GM21786 (cell line): Measurements from ENCODE around the gene KCNJ10.

Source experiments
- ATAC-seq: cut with Tn5 transposase; IDR thresholded peaks from one replicate; pipeline ENCODE4 v1.9.1; 2021; ENCODE audit not compliant: unreplicated experiment

KCNJ10 gene

DNA sequence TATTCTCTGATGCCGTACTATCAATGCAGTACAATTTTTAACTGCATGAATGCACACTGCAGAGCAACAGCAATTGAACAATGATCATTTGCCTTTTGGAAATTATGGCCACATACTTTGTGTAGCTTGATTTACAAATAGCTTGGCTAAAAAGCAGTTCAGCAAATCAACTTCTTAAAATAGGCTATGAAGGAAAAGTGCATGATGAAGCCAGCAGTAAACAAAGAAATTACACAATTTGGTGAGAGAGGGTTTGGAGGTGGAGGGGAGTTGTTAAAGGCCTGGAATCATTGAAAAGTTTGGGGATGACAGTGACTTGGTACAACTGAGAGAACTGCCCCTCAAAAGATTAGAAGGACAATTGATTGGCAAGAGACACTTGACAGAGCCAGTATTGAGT lies 44.6 kb downstream of the KCNJ10 start:
- ATAC-seq, result no peak

DNA sequence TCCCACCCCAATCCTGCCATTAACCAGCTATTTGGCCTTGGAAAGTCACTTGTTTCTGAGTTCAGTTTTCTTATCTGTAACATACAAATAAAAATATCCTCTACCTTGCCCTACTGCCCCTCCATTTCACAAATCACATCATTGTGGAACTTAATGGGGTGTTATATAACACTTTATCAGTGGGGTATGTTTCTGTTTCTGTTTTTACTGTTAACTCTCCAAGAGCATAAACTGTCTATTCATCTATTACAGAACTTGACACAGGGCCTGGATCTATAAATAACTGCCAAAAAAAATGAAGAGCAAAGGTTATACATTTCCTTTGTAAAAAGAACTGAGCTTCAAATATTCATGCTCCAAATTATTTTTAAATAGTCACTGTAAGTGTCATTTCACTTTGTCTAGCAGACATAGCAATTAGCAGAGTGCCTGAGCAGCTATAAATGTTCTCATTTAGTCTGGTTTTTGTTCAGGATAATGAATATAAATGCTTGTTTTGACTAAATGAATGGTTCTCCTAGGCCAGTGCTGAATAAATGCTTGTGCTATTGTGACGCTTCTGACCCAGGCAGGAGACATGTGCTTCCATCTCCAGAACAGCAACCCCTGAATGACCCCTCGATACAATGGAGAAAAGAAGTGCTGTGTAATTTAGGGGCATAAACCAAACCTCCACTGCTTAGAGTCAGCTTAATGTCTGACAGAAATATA lies 45.6 kb downstream of the KCNJ10 start:
- ATAC-seq, result no peak

DNA sequence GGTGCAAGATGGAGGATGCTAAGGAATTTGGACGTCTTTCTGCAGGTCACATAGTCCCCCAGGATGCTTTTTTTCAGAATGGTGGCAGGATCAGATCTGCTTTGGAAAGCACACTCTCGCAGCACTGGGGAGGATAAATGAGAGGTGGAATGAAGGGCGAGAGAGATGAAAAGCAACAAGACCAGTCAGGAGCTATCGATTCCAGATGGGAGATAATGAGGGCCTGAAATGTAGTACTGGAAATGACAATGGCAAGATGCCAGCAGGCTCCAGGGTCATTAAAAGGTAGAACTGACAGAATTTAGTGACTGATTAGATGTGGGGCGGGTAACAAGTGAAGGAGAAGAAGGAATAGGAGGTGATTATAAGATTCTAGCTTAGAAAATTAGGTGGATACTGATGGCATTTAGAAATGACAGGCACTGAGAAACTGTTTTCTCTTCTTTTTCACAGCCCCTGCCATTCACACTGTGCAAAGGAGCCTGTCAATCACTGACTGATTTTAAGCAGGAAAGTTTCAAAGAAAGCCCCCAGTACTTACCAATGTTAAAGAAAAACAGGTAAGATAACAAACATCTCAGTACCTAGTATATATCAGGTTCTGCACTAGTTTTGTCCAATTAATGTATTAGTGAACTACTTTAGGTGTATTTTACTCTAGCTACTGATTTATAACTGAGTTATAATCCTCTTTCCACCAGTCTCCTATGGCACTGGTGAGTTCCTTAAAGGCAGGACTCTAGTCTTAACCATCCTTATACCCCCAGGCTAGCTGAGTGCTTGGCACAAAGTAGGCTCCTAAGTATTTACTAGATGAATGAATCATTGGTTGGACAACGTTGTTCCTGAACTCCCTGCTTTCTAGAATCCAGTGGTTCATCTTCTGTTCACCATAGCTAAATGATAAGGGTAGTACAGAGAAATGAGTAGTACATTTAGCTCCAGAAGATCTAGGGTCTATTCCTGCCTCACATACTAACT lies 47.3 kb downstream of the KCNJ10 start:
- no peak for ATAC-seq

DNA sequence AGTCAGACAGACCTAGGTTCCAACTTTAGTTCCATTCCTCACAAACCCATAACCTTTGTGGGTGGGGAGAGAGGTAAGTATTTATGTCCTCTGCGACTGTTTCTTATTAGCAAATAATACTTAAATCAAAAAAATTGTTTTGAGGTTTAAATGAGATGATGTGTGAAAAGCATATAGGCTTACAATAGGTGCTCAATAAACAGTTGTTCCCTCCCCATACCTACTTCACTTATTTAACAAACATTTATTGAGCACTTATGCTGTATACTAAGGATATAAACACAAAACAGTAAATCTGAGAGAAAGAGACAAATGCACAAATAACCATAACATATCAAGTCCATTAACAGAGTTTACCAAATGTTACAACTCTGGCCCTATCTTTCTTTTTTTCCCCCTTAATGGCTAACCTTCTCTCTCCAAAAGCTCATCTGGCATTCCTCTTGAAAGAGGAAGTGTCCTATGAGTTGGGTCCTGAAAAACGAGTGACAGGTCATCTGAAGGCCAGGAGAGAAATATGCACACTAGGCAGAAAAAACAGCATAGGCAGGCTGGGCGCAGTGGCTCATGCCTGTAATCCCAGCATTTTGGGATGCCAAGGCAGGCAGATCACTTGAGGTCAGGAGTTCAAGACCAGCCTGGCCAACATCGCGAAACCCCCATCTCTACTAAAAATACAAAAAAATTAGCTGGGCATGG lies 48.4 kb downstream of the KCNJ10 start:
- ATAC-seq, result no peak

DNA sequence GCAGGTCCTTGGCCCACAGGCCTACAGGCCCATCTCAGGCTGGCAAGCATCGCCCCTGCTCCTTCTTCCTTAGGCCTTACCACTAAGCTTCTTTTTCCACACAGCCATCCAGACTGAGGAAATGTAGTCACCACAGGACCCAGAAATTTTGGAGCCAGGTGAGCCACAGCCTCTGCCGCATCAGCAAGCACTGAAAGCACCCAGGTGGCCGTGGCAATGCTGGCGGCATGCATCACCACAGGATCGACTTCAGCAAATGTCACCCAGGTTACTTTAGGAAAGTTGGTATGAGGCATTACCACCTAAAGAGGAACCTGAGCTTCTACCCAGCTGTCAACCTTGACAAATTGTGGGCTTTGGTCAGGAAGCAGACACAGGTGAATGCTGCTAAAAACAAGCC lies 49.8 kb downstream of the KCNJ10 start:
- ATAC-seq, result no peak

DNA sequence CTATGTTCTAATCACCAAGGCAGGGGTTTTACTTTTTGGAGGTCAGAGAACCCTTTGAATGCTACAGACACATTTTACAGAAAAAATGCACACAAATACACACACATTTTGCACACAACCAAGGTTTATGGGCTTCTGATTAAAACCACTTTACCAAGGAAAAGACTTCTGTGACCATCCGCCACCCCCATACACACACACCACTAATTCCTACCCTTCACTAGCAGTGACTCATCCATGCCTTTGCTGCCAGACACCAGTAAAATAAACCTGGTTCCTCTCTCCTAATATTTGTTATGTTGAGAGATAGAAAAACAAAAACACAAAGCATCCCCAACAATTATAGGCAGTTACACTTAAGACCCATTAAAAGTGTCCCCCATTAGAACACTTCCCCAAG lies 51.1 kb downstream of the KCNJ10 start:
- no peak for ATAC-seq

DNA sequence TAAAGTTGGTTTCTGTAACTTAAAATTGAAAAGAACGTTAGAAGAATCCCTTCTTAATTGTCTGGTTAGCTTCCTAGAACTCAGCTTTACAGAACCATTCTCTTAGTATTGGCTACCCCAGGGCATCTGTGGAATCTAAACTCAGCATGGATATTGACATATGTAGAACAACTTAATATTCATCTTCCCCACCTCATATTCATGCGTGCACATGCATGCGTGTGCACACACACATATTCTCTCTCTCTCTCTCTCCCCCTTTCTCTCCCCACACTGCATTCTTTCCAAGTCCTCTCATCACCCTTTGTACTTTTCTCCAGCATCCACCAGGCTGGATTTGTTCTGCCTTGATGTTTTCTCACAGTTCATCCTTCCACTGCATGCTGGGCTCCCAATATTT lies 51.6 kb downstream of the KCNJ10 start:
- ATAC-seq, result no peak

DNA sequence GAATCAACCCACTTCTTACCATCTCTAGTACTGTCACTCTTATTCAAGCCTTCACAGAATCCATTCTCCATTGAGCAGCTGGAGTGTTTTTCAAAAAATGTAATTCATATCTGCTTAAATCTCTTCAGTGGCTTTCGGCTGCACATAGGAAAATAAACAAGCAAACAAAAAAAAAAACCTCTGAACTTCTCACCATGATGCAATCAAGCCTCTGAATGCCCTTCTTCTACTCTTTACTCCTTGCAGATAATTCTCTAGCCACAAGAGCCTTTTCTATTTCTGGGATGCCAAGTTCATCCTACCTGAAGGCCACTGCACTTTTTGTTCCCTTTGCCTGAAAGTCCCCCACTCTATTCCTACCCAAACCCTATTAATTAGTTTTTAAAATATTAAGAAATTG lies 52.4 kb downstream of the KCNJ10 start:
- no peak for ATAC-seq

DNA sequence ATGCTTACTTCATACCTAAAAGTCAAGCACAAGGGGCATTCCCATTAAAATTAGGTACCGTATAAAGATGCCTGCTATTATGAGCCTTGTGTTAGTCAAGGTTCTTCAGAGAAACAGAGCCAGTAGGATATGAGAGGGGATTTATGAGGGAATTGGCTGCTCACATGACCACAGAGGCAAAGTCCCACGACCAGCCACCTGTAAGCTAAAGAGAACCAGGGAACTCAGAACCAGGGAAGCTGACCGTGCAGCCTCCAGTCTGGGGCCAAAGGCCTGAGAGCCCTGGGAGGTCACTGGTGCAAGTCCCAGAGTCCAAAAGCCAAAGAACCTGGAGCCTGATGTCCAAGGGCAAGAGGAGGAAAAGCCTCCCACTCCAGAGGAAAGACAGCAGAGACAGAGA lies 58.2 kb downstream of the KCNJ10 start:
- no peak for ATAC-seq

DNA sequence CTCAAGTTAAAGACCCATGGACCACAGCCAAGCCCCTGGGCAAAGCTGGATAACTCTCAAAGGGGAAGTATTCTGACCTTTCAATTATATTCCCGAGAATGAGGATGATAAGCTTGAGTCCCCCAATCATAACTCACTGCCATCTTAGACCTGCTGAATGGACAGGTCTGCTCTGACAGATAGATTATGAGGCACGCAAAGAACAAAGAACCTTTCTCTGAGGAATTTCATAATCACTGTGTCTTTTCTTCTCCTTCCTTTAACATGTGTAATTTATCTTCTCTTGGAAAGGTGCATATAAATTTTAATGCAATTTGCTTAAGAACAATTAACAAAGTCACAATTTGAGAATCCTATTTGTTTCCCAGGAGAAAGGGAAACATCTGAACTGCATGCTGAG lies 60.2 kb downstream of the KCNJ10 start:
- ATAC-seq, result no peak

DNA sequence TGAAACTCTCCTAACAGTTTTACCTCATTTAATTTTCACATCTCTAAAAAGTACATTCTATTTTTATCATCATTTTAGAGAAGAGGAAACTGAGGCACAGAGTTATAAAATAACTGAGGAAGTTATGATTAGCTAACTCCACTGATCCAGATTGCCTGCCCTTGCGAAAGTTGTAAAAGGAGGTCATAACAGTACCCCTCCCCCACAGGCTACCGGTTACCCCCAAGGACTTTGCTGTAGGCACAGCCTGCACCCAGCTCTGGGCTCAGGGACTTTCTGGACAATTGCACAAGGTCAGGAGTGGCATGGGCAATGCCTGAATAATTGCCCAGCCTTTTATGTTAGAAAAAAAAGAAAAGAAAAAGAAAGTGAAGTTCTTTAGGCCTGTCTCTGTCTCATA lies 60.9 kb downstream of the KCNJ10 start:
- no peak for ATAC-seq

DNA sequence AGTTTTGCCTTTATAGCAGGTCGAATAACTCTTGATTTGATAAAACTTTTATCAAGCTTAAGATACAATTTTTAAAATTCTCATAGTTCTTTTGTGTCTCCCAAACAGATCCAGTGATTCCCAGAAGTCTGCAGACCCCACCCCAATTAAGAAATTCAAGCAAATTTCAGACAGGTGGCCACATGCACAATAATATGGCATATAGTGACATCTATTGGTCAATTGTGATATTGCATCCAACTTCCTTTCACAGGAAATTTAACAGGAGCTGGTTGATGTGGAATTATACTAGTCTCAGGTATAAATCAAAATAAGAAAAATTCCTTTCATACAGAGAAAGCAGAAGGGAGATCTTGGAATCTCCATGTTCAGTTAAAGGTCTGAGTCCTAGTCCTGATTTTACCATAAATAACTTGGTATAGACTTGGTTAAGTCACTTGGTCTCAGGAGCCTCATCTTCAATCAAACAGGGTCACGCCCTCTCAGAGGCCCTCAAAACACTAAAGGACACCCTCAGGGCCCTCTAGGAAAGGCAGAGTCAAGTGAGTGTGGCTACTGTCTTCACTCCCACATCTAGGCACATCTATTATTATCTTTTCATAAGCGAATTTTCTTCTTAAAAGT lies 62.3 kb downstream of the KCNJ10 start:
- no peak for ATAC-seq

DNA sequence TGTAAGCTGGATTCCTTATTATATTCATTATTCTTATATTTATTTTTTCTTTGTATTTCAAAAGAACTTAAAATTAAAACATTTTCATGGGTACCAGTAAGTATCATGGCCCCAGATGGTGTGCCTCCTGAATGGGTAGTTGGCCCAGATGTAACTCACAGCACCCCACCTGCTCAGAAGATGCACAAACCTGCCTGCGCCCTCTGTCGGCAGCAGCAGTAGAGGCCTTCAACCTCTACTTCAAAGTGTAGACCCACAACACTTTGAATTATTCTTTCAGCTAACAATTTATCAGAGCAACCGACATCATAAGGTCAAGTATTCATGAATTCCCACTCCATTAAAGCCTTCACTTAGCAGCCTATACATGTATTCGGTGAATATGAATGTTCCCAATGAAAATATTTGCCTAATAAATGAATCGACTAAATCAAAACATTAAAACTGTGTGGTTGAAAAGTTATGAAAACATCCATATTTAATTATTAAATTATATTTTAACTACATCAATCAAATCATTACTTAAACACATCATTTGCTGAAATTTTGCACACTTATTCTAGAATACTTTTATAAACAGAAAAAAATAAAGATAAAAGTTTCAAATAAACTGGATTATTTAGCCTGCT lies 63.5 kb downstream of the KCNJ10 start:
- peak; percentile 50 for ATAC-seq

DNA sequence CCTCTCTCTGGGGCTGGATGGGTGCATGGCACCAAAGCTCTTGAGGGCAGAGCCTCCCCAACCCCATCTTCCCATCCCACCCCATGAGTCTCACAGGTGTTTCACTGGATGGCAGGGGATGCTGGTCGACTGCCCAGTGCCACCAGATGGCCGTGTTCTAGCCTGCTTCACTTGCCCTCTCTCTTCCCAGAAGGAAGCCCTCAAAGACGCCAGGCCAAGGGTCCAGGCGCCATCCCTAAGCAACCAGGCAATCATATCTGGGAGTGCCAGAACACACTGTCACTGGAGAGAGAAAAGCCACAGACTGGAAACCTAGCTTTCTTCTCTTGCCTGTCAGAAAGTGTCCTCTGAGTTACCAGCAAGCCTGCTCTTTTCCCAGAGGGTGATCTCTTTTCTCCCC lies 64.9 kb downstream of the KCNJ10 start:
- ATAC-seq, result no peak

DNA sequence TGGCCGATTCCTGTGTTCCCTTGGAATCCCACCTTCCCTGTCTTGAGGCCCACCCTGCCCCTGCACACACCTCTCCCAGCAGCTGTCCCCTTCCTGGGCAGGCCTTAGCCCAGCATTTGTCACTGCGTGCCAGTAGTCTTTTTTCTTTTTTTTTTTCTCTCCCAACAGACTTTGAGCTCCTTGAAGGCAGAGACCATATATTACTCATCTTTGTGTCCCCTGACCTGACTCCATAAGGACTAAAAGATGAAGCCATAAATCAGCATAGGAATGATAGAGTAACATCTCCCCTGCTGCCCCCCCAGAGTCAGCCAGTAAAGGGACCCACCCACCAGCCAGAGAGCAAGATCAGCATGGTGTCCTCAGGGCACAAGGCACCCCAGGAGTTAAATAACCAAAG lies 65.5 kb downstream of the KCNJ10 start:
- ATAC-seq, result no peak

DNA sequence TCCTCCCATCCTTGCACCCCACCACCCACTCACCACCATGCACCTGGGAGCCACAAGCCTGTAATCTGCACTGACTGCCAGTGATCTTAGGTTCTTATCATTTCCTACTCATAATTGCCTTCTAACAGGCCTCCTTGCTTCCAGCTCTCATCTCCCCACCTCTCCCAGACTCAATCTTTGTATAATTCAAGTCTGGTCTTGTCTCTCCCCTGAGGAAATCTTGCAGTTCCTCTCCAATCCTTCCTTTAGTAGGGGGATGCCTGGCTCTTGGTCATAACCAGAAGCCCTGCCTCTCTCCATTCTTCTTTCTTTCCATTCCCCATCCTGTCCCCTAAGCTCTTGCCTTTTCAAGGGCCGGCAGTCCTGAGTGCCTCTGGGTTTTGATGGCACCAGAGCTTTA lies 66.0 kb downstream of the KCNJ10 start:
- no peak for ATAC-seq

DNA sequence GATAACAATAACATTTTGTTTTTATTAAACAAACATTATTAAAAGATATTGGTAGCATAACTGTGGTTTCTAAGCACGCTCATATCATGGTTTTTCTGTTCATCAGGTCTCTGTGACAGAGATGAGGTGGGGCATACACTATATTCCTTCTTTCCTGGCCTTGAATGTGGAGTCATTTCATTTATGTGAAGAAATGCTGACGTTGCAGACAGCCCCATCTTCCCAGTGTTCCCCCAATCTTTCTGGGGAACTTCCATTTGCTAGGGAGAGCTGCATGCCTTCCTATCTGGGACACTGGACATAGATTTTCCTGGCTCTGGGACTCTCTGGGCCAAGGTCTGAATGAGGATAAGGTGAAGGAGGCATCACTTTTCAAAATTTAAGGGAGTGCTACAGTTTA lies 68.5 kb downstream of the KCNJ10 start:
- ATAC-seq, result no peak

DNA sequence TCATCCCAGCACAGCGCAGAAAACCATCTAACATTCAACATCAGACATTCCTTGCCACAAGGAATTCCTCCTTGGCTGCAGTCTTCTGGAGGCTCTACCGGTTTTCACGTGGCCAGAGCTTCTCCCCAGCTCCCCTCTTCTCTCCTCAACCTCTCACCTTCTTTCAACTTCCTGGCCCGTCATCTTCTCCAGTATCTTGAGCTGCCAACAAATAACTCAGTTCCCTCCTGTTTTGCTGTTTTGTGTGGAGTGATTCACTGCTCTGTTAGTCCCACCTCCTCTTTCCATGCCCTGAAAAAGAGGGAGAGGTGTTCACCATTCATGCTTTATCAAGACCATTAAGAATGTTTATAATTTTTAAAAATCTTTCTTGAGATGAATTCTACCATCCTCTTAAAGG lies 70.8 kb downstream of the KCNJ10 start:
- ATAC-seq, result no peak

DNA sequence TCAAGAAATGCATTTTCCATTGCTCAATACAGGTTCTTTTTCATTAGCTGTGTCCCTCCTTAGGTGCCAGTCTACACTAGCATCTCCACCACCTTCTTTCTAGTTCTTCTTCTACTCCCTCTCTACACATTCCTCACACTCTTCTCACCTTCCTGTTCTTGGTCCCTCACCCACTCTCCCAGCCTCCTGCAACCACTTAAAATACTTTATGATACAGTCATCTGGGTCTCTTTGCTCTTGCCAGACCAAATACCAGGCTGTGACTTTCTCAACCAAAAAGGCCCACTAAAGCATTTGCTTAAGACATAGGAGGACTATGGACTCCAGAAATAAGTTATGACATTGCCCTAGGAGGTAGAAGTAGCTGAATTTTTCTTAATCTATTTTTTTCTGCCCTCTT lies 73.3 kb downstream of the KCNJ10 start:
- ATAC-seq, result no peak

DNA sequence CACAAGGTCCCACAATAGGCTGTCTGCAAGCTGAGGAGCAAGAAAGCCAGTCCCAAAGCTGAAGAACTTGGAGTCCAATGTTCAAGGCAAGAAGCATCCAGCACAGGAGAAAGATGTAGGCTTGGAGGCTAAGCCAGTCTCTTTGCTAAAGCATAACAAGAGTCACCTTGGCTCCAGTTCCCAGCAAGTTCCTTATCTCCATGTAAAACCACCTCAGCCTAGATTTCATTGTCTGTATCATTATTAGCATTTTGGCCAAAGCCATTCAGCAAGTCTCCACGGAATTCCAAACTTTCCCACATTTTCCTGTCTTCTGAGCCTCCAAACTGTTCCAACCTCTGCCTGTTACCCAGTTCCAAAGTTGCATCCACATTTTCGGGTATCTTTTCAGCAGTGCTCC lies 75.1 kb downstream of the KCNJ10 start:
- ATAC-seq, result no peak

DNA sequence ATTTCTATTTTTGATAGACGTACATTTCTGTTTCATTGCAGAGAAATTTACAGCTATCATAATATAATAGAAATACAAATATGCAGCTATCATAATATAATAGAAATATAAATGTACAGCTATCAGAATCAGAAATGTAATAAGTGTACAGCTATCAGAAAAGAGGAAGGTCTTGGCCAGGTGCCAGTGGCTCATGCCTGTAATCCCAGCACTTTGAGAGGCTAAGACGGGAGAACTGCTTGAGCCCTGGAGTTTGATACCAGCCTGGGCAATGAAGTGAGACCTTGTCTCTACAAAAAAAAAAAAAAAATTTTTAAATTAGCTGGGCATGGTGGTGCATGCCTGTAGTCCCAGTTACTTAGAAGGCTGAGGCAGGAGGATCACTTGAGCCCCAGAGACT lies 76.0 kb downstream of the KCNJ10 start:
- ATAC-seq, result no peak
